NT2/D1 (cell line): ENCODE results near the gene THOP1.

Experiments used
- SUZ12 ChIP-seq: IDR thresholded peaks from 2 replicates; pipeline ENCODE4 v1.6.1; 2011; ENCODE audit not compliant: insufficient read length, insufficient read depth; ENCODE audit errors: extremely low read depth
- YY1 ChIP-seq: IDR thresholded peaks from 2 replicates; pipeline ENCODE4 v1.6.1; 2011; ENCODE audit not compliant: insufficient read length, insufficient read depth

DNA sequence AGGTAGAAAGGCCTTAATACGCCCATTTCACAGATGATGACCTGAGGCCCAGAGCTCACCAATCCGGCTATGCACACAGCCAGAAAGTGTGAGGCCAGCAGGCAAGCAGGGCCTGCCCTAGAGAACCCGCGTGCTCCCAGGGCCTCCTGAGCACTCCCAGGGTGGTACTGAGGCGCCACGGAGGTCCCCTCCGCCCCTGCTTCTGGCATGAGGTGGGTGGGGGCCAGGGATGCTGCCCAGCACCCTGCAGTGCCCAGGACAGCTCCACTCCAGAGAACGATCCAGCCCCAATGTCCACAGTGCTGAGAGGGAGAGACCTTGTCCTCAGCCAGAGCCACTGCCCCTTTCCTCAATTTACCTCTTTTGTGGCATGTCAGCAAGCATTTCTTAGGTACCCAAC, 16.1 kb upstream of the THOP1 start:
- no peak for TF ChIP-seq SUZ12
- no peak for TF ChIP-seq YY1
